SU-DHL-6 (cell line): ENCODE measurements around the gene PPFIBP1.

Source experiments
- H2AFZ ChIP-seq: fragments of 200-600 bp; sonication (generic); 2 replicates; pipeline ENCODE4 v1.6.1; 2014; ENCODE audit warnings: low read depth, mild to moderate bottlenecking, moderate library complexity, mixed read lengths, antibody characterized with exemption, low read length; ENCODE audit not compliant: severe bottlenecking
- H3F3A ChIP-seq: fragments of 200-600 bp; shearing (Covaris generic); 2 replicates; pipeline ENCODE4 v1.6.0; 2016; ENCODE audit warnings: antibody characterized with exemption, mild to moderate bottlenecking; ENCODE audit not compliant: insufficient read depth
- H3K27ac ChIP-seq: fragments of 200-600 bp; sonication (generic); 2 replicates; pipeline ENCODE4 v1.5.1; 2016; ENCODE audit warnings: low read depth, mild to moderate bottlenecking, low read length, moderate library complexity, mixed read lengths
- H3K27me3 ChIP-seq: fragments of 200-600 bp; sonication (generic), shearing (Covaris generic); 2 replicates; pipeline ENCODE4 v1.6.0; 2014; ENCODE audit warnings: mild to moderate bottlenecking, low read length
- H3K36me3 ChIP-seq: fragments of 200-600 bp; sonication (generic); 2 replicates; pipeline ENCODE4 v1.6.1; 2014; ENCODE audit warnings: mild to moderate bottlenecking, low read length, mixed read lengths
- H3K4me2 ChIP-seq: fragments of 300-600, 200-600 bp; shearing (Covaris generic), sonication (generic); 2 replicates; pipeline ENCODE4 v1.6.0; 2014; ENCODE audit warnings: low read length, low read depth, mild to moderate bottlenecking; ENCODE audit not compliant: poor library complexity, severe bottlenecking
- H3K4me3 ChIP-seq: fragments of 200-600 bp; sonication (generic); 2 replicates; pipeline ENCODE4 v1.5.1; 2014; ENCODE audit warnings: antibody characterized with exemption, low read length, mild to moderate bottlenecking, mixed read lengths; ENCODE audit not compliant: insufficient read depth, poor library complexity, severe bottlenecking
- H3K79me2 ChIP-seq: fragments of 200-600 bp; sonication (generic); 2 replicates; pipeline ENCODE4 v1.6.1; 2014; ENCODE audit warnings: mild to moderate bottlenecking, low read length, moderate library complexity; ENCODE audit not compliant: insufficient read depth
- H3K9ac ChIP-seq: fragments of 200-600 bp; sonication (generic); 2 replicates; pipeline ENCODE4 v1.7.0; 2014; ENCODE audit warnings: mild to moderate bottlenecking, low read length
- H3K9me2 ChIP-seq: fragments of 200-600 bp; sonication (generic); replicated peaks from 2 replicates; pipeline ENCODE4 v1.6.1; 2014; ENCODE audit warnings: low read length; ENCODE audit not compliant: insufficient read depth
- H3K9me3 ChIP-seq: fragments of 200-600 bp; sonication (generic); 2 replicates; pipeline ENCODE4 v1.6.1; 2014; ENCODE audit warnings: low read length, mixed read lengths; ENCODE audit not compliant: insufficient read depth
- H4K20me1 ChIP-seq: fragments of 200-600 bp; sonication (generic); 2 replicates; pipeline ENCODE4 v1.6.1; 2014; ENCODE audit warnings: low read depth, mild to moderate bottlenecking, antibody characterized with exemption, low read length, moderate library complexity, mixed read lengths
- EZH2phosphoT487 ChIP-seq: fragments of 200-600 bp; sonication (generic), shearing (Covaris generic); conservative IDR thresholded peaks from 2 replicates; pipeline ENCODE4 v1.6.1; 2018; ENCODE audit warnings: mild to moderate bottlenecking, antibody characterized with exemption, low read length, moderate library complexity, mixed read lengths
- TF ChIP-seq, protein P1 (sequence below): fragments of 200-600 bp; sonication (generic); IDR thresholded peaks from one replicate; pipeline ENCODE4 v1.5.1; 2017; ENCODE audit warnings: antibody characterized with exemption, mild to moderate bottlenecking, low read length, moderate library complexity; ENCODE audit not compliant: insufficient read depth, poor library complexity, severe bottlenecking

Gene PPFIBP1

DNA sequence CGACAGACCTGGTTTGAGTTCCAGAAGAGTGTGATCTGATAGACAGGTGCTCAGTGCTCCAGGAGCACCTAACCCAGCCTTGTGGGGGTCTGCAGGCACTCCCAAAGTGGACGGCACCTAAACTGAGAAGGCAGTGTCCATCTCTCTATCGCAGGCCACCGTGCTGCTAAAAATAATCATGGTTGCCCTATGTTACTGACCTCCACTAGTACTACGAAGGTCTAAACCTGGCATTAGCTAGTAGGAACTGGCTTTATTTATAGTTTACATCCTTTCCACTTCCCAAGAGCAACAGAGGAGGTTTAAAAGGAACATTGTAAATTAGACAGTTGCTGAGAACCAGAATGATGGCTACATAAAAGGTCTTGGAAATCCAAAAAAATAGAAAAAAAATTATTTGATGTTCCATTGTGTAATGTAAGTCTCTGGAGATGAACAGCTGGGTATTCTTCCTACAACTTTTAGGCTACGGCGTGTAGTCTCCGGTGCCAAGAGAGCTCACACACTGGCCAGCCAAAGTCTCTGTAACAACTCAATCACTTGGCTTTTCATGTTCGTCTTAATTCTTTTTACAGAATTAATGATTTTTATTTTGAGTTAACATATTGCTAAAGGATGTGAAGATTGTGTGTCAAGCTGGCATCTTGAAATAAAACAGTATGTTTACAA is 27.3 kb downstream of the PPFIBP1 start:
- Histone ChIP-seq H3K79me2 (no peaks in the 10 kb centered on the region), H3K9me2 (no peaks in the 10 kb centered on the region), H3K36me3 (no peaks in the 10 kb centered on the region), H4K20me1 (no peaks in the 10 kb centered on the region), H3K4me2 (no peak overlapping the region), H3K27me3 (no peaks in the 10 kb centered on the region), H2AFZ (no peak overlapping the region), H3K4me3 (no peak overlapping the region), H3K9me3 (no peaks in the 10 kb centered on the region), H3K9ac (no peak overlapping the region), H3F3A (no peaks in the 10 kb centered on the region), H3K27ac (no peak overlapping the region)
- no peak for TF ChIP-seq EZH2phosphoT487
- TF ChIP-seq, protein P1, sequence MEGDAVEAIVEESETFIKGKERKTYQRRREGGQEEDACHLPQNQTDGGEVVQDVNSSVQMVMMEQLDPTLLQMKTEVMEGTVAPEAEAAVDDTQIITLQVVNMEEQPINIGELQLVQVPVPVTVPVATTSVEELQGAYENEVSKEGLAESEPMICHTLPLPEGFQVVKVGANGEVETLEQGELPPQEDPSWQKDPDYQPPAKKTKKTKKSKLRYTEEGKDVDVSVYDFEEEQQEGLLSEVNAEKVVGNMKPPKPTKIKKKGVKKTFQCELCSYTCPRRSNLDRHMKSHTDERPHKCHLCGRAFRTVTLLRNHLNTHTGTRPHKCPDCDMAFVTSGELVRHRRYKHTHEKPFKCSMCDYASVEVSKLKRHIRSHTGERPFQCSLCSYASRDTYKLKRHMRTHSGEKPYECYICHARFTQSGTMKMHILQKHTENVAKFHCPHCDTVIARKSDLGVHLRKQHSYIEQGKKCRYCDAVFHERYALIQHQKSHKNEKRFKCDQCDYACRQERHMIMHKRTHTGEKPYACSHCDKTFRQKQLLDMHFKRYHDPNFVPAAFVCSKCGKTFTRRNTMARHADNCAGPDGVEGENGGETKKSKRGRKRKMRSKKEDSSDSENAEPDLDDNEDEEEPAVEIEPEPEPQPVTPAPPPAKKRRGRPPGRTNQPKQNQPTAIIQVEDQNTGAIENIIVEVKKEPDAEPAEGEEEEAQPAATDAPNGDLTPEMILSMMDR, result no peak

DNA sequence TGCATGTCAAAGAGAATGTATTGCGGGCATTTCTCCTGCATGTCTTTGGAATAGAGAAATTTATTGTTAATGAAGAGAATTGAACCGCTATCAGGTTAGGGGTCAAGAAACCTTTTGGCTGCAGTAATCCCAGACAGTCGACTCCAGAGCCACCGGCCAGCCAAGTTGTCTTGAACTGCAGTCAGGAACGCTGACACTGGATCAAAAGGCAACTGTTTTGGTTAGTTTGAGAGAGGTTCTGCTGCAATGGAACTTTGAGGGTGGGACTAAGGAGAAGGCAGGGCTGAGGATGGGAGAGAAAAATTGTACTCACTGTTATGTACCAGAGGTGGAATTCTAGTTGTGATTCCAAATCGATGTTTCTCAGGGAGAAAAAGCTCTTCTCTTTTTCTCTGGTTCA is 28.2 kb downstream of the PPFIBP1 start:
- TF ChIP-seq EZH2phosphoT487, result no peak
- TF ChIP-seq, protein P1, result no peak
- Histone ChIP-seq H3K9ac (no peak overlapping the region), H3K27ac (no peak overlapping the region), H3F3A (no peaks in the 10 kb centered on the region), H3K9me3 (no peaks in the 10 kb centered on the region), H3K4me2 (no peak overlapping the region), H3K36me3 (no peaks in the 10 kb centered on the region), H2AFZ (no peak overlapping the region), H3K27me3 (no peaks in the 10 kb centered on the region), H3K9me2 (no peaks in the 10 kb centered on the region), H3K79me2 (no peaks in the 10 kb centered on the region), H4K20me1 (no peaks in the 10 kb centered on the region), H3K4me3 (no peak overlapping the region)

DNA sequence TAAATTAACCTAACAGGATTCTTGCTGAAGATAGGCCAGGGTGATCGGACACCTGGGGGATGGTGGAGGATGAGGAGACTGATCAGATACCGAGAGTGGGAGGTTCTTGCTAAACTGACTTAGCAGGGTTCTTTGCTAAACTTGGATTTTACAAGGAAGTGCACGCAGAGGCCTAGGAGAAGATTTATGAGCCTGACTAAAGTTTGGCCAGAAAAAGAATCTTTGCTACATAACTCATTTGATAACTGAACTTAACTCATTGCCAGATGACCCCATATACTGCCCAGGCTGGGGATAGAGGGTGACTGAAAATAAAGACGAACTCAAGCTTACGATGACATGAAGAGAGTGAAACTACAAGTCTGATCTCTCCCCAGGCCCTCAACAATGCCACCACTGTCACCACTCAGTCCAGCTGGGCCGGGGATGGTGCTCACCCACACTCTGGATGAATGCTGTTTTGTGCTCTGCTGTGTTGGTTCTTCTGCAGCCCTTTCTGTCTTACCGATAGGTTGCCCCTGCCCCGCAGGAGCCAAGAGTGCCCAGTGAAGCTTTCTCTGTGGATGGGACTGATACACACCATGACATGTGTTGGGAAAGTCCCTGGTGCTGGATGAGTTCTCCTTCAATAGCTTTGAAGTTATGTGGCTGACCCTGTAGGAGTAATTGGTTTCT is 29.0 kb downstream of the PPFIBP1 start:
- H3K9me2 ChIP-seq, result no peaks in the 10 kb centered on the region
- H3F3A ChIP-seq, result no peaks in the 10 kb centered on the region
- no peak overlapping the region for H3K4me2 ChIP-seq
- no peak overlapping the region for H3K4me3 ChIP-seq
- H3K9ac ChIP-seq, result no peak overlapping the region
- H4K20me1 ChIP-seq, result no peaks in the 10 kb centered on the region
- no peak overlapping the region for H2AFZ ChIP-seq
- H3K27me3 ChIP-seq, result no peaks in the 10 kb centered on the region
- H3K36me3 ChIP-seq, result no peaks in the 10 kb centered on the region
- no peak overlapping the region for H3K27ac ChIP-seq
- no peaks in the 10 kb centered on the region for H3K9me3 ChIP-seq
- H3K79me2 ChIP-seq, result no peaks in the 10 kb centered on the region
- TF ChIP-seq, protein P1, result no peak
- no peak for TF ChIP-seq EZH2phosphoT487
